ENCODE results near the gene PCYOX1L.

DNA sequence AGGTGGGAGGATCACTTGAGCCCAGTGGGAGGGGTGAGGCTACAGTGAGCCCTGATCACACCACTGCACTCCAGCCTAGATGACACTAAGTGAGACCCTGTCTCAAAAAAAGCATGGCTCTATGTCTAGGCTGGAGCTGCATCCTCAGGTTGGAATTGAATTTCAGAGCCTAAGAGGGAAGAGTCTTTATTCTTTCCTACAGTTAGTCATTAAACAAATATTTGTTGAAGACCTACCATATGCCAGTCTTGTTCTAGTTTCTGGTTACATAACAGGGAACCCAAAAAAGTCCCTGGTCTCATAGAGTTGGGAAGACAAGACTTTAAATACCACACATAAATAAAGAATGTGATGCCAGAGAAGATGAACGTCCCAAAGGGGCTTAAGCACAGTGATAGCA is 19.5 kb upstream of the PCYOX1L start:
- no peak for TF ChIP-seq CTCF (IDR thresholded peaks at IDR 0.05; ENCODE audit: control extremely low read depth in 1 of 3, insufficient read depth in 1 of 3, low read depth in 1 of 3, low read length in 3 of 3)
- no peak for TF ChIP-seq POLR2A (IDR thresholded peaks at IDR 0.05; ENCODE audit: control extremely low read depth in 1 of 2, low read depth in 2 of 2, low read length in 2 of 2)
